AG09309 (cell line): ENCODE measurements around the gene NFIC.
"Not testable (repeated sequence)": the region's sequence is repeated elsewhere in the genome, so short reads cannot be mapped to it uniquely, and the experiment has no call there.

Experiments used
- DNase-seq: peaks from one replicate; pipeline ENCODE4 v3.0.0-alpha.2; 2010; ENCODE audit warnings: low read depth
- H3K4me3 ChIP-seq: 2 replicates; pipeline ENCODE4 v1.5.1; 2011; ENCODE audit warnings: mild to moderate bottlenecking, low read depth, low read length, moderate library complexity; ENCODE audit not compliant: control insufficient read depth
- CTCF ChIP-seq: IDR thresholded peaks from 2 replicates; pipeline ENCODE4 v1.5.1; 2011; ENCODE audit warnings: mild to moderate bottlenecking, low read depth, low read length, inconsistent platforms; ENCODE audit not compliant: insufficient read depth, control insufficient read depth; ENCODE audit errors: missing control alignments

NFIC gene

GRCh38 chr19:3344608-3345598 is 21.5 kb upstream of the NFIC start:
- no peak for TF ChIP-seq CTCF
- H3K4me3 ChIP-seq: no peak overlapping the region
- DNase-seq: no peak

- no peak for DNase-seq
Measured at GRCh38 chr19:3345850-3346460, 20.4 kb upstream of the NFIC start.

GRCh38 chr19:3346677-3347353 is 19.6 kb upstream of the NFIC start:
- TF ChIP-seq CTCF: no peak
- no peak for DNase-seq
- H3K4me3 ChIP-seq: peak overlapping the region; percentile 15; the same call in 1 of the 2 replicates

More at GRCh38 chr19:3345850-3346460, 20.4 kb upstream of the NFIC start:
- no peak overlapping the region for H3K4me3 ChIP-seq
- TF ChIP-seq CTCF: no peak

GRCh38 chr19:3348042-3348441 is 18.3 kb upstream of the NFIC start:
- TF ChIP-seq CTCF: no peak
- no peak overlapping the region for H3K4me3 ChIP-seq
- no peak for DNase-seq

- DNase-seq, H3K4me3 ChIP-seq: not testable (repeated sequence)
Measured at GRCh38 chr19:3348469-3348868, 17.9 kb upstream of the NFIC start.

GRCh38 chr19:3350014-3350663 is 16.2 kb upstream of the NFIC start:
- no peak for DNase-seq
- no peak overlapping the region for H3K4me3 ChIP-seq
- TF ChIP-seq CTCF: no peak
